Neural progenitor cell (in vitro differentiated cells): ENCODE results near the gene SLAMF9. TPM values are rescaled to one million over a fixed set of nuclear protein-coding genes. Genes with fewer than 3 reads are reported as not detected.

Source experiments
- DNase-seq: peaks from one replicate; pipeline ENCODE4 v3.0.0-alpha.2; 2016; ENCODE audit warnings: low spot score
- H2AFZ ChIP-seq: fragments of 200-600 bp; sonication (generic); replicated peaks from 2 replicates; pipeline ENCODE4 v1.6.1; 2016; ENCODE audit warnings: antibody characterized with exemption
- H3F3A ChIP-seq: fragments of 200-600 bp; sonication (generic); 2 replicates; pipeline ENCODE4 v1.6.1; 2016; ENCODE audit warnings: antibody characterized with exemption, low read depth
- H3K27ac ChIP-seq: fragments of 200-600 bp; sonication (generic); 2 replicates; pipeline ENCODE4 v1.5.1; 2016; ENCODE audit warnings: mild to moderate bottlenecking
- H3K27me3 ChIP-seq: fragments of 200-600 bp; sonication (generic); 2 replicates; pipeline ENCODE4 v1.6.1; 2016; ENCODE audit warnings: mild to moderate bottlenecking, moderate library complexity
- H3K36me3 ChIP-seq: fragments of 200-600 bp; sonication (generic); 2 replicates; pipeline ENCODE4 v1.5.1; 2016
- H3K4me1 ChIP-seq: fragments of 200-600 bp; sonication (generic); 2 replicates; pipeline ENCODE4 v1.6.1; 2016; ENCODE audit warnings: mixed run types
- H3K4me2 ChIP-seq: fragments of 200-600 bp; sonication (generic); 2 replicates; pipeline ENCODE4 v1.6.1; 2016
- H3K4me3 ChIP-seq: fragments of 200-600 bp; sonication (generic); 2 replicates; pipeline ENCODE4 v1.5.1; 2016
- H3K79me2 ChIP-seq: fragments of 200-600 bp; sonication (generic); 2 replicates; pipeline ENCODE4 v1.6.1; 2016; ENCODE audit warnings: low read depth
- H3K9ac ChIP-seq: fragments of 200-600 bp; sonication (generic); 2 replicates; pipeline ENCODE4 v1.6.1; 2016
- H3K9me3 ChIP-seq: fragments of 200-600 bp; sonication (generic); 2 replicates; pipeline ENCODE4 v1.5.1; 2016; ENCODE audit warnings: low read depth
- H4K20me1 ChIP-seq: fragments of 200-600 bp; sonication (generic); 2 replicates; pipeline ENCODE4 v1.6.1; 2016; ENCODE audit warnings: low read depth
- H3K27ac Mint-ChIP-seq: 3 replicates; pipeline ENCODE4 v1.8.0; 2021; ENCODE audit warnings: mixed read lengths
- H3K27me3 Mint-ChIP-seq: 2 replicates; pipeline ENCODE4 v1.8.0; 2022; ENCODE audit warnings: low read depth, mild to moderate bottlenecking, inconsistent platforms, moderate library complexity, mixed read lengths; ENCODE audit not compliant: insufficient read depth
- H3K36me3 Mint-ChIP-seq: 3 replicates; pipeline ENCODE4 v1.8.0; 2021; ENCODE audit warnings: mixed read lengths
- H3K4me1 Mint-ChIP-seq: 3 replicates; pipeline ENCODE4 v1.8.0; 2021; ENCODE audit warnings: mixed read lengths
- H3K4me3 Mint-ChIP-seq: 3 replicates; pipeline ENCODE4 v1.8.0; 2021; ENCODE audit warnings: mild to moderate bottlenecking, moderate library complexity, mixed read lengths
- H3K9me3 Mint-ChIP-seq: 3 replicates; pipeline ENCODE4 v1.8.0; 2020; ENCODE audit warnings: mixed read lengths
- EZH2 ChIP-seq: fragments of 200-600 bp; sonication (generic); IDR thresholded peaks from 2 replicates; pipeline ENCODE4 v1.6.1; 2017; ENCODE audit warnings: antibody characterized with exemption, mild to moderate bottlenecking, moderate library complexity
- EZH2phosphoT487 ChIP-seq: fragments of 200-600 bp; sonication (generic); IDR thresholded peaks from 2 replicates; pipeline ENCODE4 v1.6.1; 2017; ENCODE audit warnings: antibody characterized with exemption
- total RNA-seq: library from RNA; depleted of rRNA; stranded (reverse); fragments of >200 nt; gene quantifications from 2 replicates; pipeline ENCODE4 v1.2.3, GENCODE V29; 2015; ENCODE audit warnings: low replicate concordance
- TF ChIP-seq, protein P1 (sequence below): fragments of 200-600 bp; sonication (generic); IDR thresholded peaks from 2 replicates; pipeline ENCODE4 v1.5.1; 2017; ENCODE audit warnings: antibody characterized with exemption, mild to moderate bottlenecking

Gene SLAMF9
- total RNA-seq, 1 donor from 2014 or later, result not detected

DNA sequence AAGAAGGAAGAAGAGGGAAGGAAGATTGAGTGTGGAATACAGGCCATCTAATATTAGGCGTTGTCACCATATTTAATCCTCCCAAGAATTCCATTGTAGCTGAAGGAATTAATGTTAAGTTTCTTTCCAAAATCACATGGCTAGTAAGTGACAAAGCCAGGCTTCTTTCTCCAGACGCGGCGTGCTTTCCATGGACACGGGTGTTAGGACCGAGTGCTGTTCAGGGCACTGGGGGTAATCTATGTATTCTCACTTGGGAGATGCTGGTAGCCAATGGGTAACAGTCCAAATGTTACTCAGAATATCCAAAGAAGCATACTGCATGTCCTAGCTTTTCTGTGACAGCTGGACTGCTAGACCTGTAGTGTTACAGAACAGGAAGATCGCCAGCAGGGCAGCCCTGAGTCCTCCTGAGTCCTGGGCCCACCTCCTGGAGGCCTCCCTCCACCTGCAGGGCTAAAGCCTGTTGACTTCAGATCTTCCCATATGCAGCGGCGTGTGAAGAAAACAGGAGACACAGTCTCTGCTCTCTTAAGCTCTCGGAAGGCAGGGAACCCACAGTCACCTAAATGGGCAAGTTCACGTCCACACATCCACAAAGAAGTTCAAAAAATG, 13.9 kb downstream of the SLAMF9 start:
- Histone ChIP-seq H3K4me3 (no peak overlapping the region), H3K9ac (no peak overlapping the region), H3F3A (peaks cover 18% of the 10 kb centered on the region), H4K20me1 (peaks cover 15% of the 10 kb centered on the region), H3K79me2 (peaks cover 19% of the 10 kb centered on the region), H3K4me1 (peaks cover 68% of the 10 kb centered on the region), H3K4me2 (peak overlapping the region; percentile 67), H3K9me3 (no peaks in the 10 kb centered on the region), H3K36me3 (no peaks in the 10 kb centered on the region), H2AFZ (no peak overlapping the region), H3K27me3 (no peaks in the 10 kb centered on the region), H3K27ac (no peak overlapping the region)
- Mint-ChIP-seq H3K4me1 (peaks cover 75% of the 10 kb centered on the region), H3K4me3 (peak overlapping the region; percentile 10), H3K27ac (peak overlapping the region; percentile 5), H3K9me3 (no peaks in the 10 kb centered on the region), H3K36me3 (peaks cover 22% of the 10 kb centered on the region), H3K27me3 (peaks cover 7% of the 10 kb centered on the region)
- DNase-seq, result no peak
- TF ChIP-seq EZH2 (no peak), EZH2phosphoT487 (no peak)
- TF ChIP-seq, protein P1, sequence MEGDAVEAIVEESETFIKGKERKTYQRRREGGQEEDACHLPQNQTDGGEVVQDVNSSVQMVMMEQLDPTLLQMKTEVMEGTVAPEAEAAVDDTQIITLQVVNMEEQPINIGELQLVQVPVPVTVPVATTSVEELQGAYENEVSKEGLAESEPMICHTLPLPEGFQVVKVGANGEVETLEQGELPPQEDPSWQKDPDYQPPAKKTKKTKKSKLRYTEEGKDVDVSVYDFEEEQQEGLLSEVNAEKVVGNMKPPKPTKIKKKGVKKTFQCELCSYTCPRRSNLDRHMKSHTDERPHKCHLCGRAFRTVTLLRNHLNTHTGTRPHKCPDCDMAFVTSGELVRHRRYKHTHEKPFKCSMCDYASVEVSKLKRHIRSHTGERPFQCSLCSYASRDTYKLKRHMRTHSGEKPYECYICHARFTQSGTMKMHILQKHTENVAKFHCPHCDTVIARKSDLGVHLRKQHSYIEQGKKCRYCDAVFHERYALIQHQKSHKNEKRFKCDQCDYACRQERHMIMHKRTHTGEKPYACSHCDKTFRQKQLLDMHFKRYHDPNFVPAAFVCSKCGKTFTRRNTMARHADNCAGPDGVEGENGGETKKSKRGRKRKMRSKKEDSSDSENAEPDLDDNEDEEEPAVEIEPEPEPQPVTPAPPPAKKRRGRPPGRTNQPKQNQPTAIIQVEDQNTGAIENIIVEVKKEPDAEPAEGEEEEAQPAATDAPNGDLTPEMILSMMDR, result no peak

DNA sequence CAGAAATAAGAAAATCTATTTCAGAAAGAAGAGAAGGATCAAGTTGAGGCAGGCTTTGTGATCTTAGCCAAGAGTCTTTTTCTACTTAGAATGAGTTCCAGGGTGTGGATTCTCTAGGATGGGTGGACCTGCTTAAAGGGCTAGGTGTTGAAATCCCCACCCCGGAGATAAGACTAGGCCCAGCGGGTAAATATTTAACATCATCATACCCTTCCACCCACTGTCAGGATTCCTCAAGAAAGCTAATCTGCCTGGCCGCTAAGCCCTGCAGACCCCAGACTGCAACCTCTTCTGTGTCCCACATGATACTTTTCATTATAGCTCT, 14.4 kb downstream of the SLAMF9 start:
- H3K36me3 Mint-ChIP-seq, result peaks cover 22% of the 10 kb centered on the region
- peaks cover 71% of the 10 kb centered on the region for H3K4me1 Mint-ChIP-seq
- H3K27ac Mint-ChIP-seq, result peak overlapping the region; percentile 63

DNA sequence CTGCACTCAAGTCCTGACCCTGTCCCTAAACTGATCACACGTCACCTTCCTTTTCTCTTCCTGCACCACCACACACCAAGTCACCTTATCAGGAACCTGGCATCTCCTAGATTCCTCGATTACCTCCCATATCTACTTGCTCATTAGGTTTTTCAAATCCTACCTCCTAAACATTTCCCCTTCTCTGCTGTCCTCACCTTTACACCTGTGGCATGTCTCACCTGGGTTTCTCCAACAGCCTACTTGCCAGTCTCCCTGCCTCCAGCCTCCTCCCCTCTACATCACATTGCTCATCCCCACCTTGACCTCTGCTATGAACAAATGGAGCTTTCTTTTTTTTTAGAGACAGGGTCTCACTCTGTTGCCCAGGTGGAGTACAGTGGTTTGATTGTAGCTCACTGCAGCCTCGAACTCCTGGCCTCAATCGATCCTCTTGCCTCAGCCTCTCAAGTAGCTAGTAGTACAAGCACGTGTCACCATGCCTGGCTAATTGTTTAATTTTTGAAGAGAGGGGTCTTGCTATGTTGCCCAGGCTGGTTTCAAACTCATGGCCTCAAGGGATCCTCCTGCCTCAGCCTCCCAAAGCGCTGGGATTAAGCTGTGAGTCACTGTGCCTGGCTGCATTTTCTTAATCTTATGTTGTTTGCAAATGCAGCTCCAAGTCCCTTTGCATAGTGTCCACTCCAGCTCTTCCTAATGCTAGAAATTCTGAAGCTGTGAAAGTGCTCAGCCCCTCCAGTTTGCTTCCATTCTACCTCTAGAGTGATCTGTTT, 14.9 kb downstream of the SLAMF9 start:
- peaks cover 16% of the 10 kb centered on the region for H4K20me1 ChIP-seq
- Mint-ChIP-seq H3K9me3 (no peaks in the 10 kb centered on the region), H3K36me3 (peaks cover 21% of the 10 kb centered on the region), H3K4me3 (peak overlapping the region; percentile 6), H3K27me3 (peaks cover 4% of the 10 kb centered on the region), H3K27ac (no peak overlapping the region), H3K4me1 (peaks cover 67% of the 10 kb centered on the region)
- no peaks in the 10 kb centered on the region for H3K27me3 ChIP-seq
- no peaks in the 10 kb centered on the region for H3K9me3 ChIP-seq
- no peak for DNase-seq
- TF ChIP-seq EZH2phosphoT487 (no peak), EZH2 (no peak)
- TF ChIP-seq, protein P1, result no peak
- H3K4me2 ChIP-seq, result no peak overlapping the region
- H3F3A ChIP-seq, result peaks cover 18% of the 10 kb centered on the region
- peaks cover 59% of the 10 kb centered on the region for H3K4me1 ChIP-seq
- no peaks in the 10 kb centered on the region for H3K36me3 ChIP-seq
- H3K79me2 ChIP-seq, result peaks cover 9% of the 10 kb centered on the region
- H3K4me3 ChIP-seq, result no peak overlapping the region
- no peak overlapping the region for H2AFZ ChIP-seq
- H3K27ac ChIP-seq, result no peak overlapping the region
- H3K9ac ChIP-seq, result no peak overlapping the region

More for the DNA sequence above, 14.4 kb downstream of the SLAMF9 start:
- no peaks in the 10 kb centered on the region for H3K9me3 Mint-ChIP-seq
- H3K4me1 ChIP-seq, result peaks cover 65% of the 10 kb centered on the region
- no peak overlapping the region for H3K9ac ChIP-seq
- H2AFZ ChIP-seq, result no peak overlapping the region
- peaks cover 18% of the 10 kb centered on the region for H3F3A ChIP-seq
- DNase-seq, result no peak
- peaks cover 16% of the 10 kb centered on the region for H4K20me1 ChIP-seq
- H3K27ac ChIP-seq, result no peak overlapping the region
- TF ChIP-seq, protein P1, result no peak
- no peak for TF ChIP-seq EZH2
- no peak for TF ChIP-seq EZH2phosphoT487
- no peaks in the 10 kb centered on the region for H3K9me3 ChIP-seq
- H3K4me2 ChIP-seq, result no peak overlapping the region
- no peaks in the 10 kb centered on the region for H3K36me3 ChIP-seq
- no peak overlapping the region for H3K4me3 ChIP-seq
- H3K27me3 Mint-ChIP-seq, result peaks cover 5% of the 10 kb centered on the region
- H3K27me3 ChIP-seq, result no peaks in the 10 kb centered on the region
- H3K79me2 ChIP-seq, result peaks cover 14% of the 10 kb centered on the region
- H3K4me3 Mint-ChIP-seq, result no peak overlapping the region
